Regular cardiac myocyte (primary cell): ENCODE results near the gene FBLN1. TPM values are rescaled to one million over a fixed set of nuclear protein-coding genes. Genes with fewer than 3 reads are reported as not detected.

ENCODE experiments used
- total RNA-seq: library from RNA; depleted of rRNA; stranded (reverse); fragments of >200 nt; gene quantifications from 2 replicates; pipeline ENCODE4 v1.2.3, GENCODE V29; 2014

Gene FBLN1
- 6.7 and 18.3 TPM in 2 replicates for total RNA-seq

GRCh38 chr22:45502215-45503049 lies at the start of gene FBLN1:
Gene FBLN1 (plus strand): TSS chr22:45502883. CDS start chr22:45502986, 103 bp downstream.

Other genes starting within 250 kb of the FBLN1 start
- gene UPK3A, start 217.9 kb upstream of the FBLN1 start, total RNA-seq: not detected in 2 replicates
- gene FAM118A, start 192.9 kb upstream of the FBLN1 start, total RNA-seq: 11.7 and 30.2 TPM in 2 replicates
- under 0.01 TPM in 1 of 2 replicates, not detected in the other for gene SMC1B, start 89.3 kb upstream of the FBLN1 start, total RNA-seq
- gene RIBC2, start 89.2 kb upstream of the FBLN1 start, total RNA-seq: 0.28 and 3.1 TPM in 2 replicates
- 149 and 180 TPM in 2 replicates for gene ATXN10, start 169.0 kb downstream of the FBLN1 start, total RNA-seq